ENCODE measurements around the gene MARCHF3.
"Not testable (repeated sequence)": the region's sequence is repeated elsewhere in the genome, so short reads cannot be mapped to it uniquely, and the experiment has no call there.

Gene MARCHF3

GRCh38 chr5:127051591-127051990 is 21.2 kb upstream of the MARCHF3 start:
- DNase-seq (ENCODE audit: low read depth in 2 of 2, low spot score in 1 of 2) = no peak

GRCh38 chr5:127046343-127047072 is 16.1 kb upstream of the MARCHF3 start:
- DNase-seq (ENCODE audit: low read depth in 2 of 2, low spot score in 1 of 2) = no peak

- no peak for DNase-seq (ENCODE audit: low read depth in 2 of 2, low spot score in 1 of 2)
Measured at GRCh38 chr5:127042593-127042992, 12.2 kb upstream of the MARCHF3 start.

- no peak for DNase-seq (ENCODE audit: low read depth in 2 of 2, low spot score in 1 of 2)
Measured at GRCh38 chr5:127041571-127041970, 11.2 kb upstream of the MARCHF3 start.

- DNase-seq (ENCODE audit: low read depth in 2 of 2, low spot score in 1 of 2) = no peak
Measured at GRCh38 chr5:127040796-127041520, 10.6 kb upstream of the MARCHF3 start.

GRCh38 chr5:127038550-127038949 is 8.2 kb upstream of the MARCHF3 start:
- DNase-seq (ENCODE audit: low read depth in 2 of 2, low spot score in 1 of 2) = no peak

GRCh38 chr5:127031863-127032232 is 1.5 kb upstream of the MARCHF3 start:
- DNase-seq (ENCODE audit: low read depth in 2 of 2, low spot score in 1 of 2) = no peak

GRCh38 chr5:127031147-127031862 is 947 bp upstream of the MARCHF3 start:
- no peak for DNase-seq (ENCODE audit: low read depth in 2 of 2, low spot score in 1 of 2)

- DNase-seq (ENCODE audit: low read depth in 2 of 2, low spot score in 1 of 2) = no peak
Measured at GRCh38 chr5:127029581-127030258, 638 bp downstream of the MARCHF3 start.

- no peak for DNase-seq (ENCODE audit: low read depth in 2 of 2, low spot score in 1 of 2)
Measured at GRCh38 chr5:127028822-127029457, 1.4 kb downstream of the MARCHF3 start.

- no peak for DNase-seq (ENCODE audit: low read depth in 2 of 2, low spot score in 1 of 2)
Measured at GRCh38 chr5:127027539-127027938, 2.8 kb downstream of the MARCHF3 start.

GRCh38 chr5:127026166-127026565 is 4.2 kb downstream of the MARCHF3 start:
- no peak for DNase-seq (ENCODE audit: low read depth in 2 of 2, low spot score in 1 of 2)

GRCh38 chr5:127025467-127025866 is 4.9 kb downstream of the MARCHF3 start:
- DNase-seq (ENCODE audit: low read depth in 2 of 2, low spot score in 1 of 2) = no peak

GRCh38 chr5:127024821-127025220 is 5.5 kb downstream of the MARCHF3 start:
- no peak for DNase-seq (ENCODE audit: low read depth in 2 of 2, low spot score in 1 of 2)

GRCh38 chr5:127023552-127024191 is 6.7 kb downstream of the MARCHF3 start:
- DNase-seq (ENCODE audit: low read depth in 2 of 2, low spot score in 1 of 2) = not testable (repeated sequence)

GRCh38 chr5:127022846-127023245 is 7.5 kb downstream of the MARCHF3 start:
- no peak for DNase-seq (ENCODE audit: low read depth in 2 of 2, low spot score in 1 of 2)

- DNase-seq (ENCODE audit: low read depth in 2 of 2, low spot score in 1 of 2) = no peak
Measured at GRCh38 chr5:127019928-127020327, 10.4 kb downstream of the MARCHF3 start.

GRCh38 chr5:127016722-127017121 is 13.6 kb downstream of the MARCHF3 start:
- DNase-seq (ENCODE audit: low read depth in 2 of 2, low spot score in 1 of 2) = not testable (repeated sequence)

GRCh38 chr5:127015716-127016115 is 14.6 kb downstream of the MARCHF3 start:
- no peak for DNase-seq (ENCODE audit: low read depth in 2 of 2, low spot score in 1 of 2)

- no peak for DNase-seq (ENCODE audit: low read depth in 2 of 2, low spot score in 1 of 2)
Measured at GRCh38 chr5:127014573-127014972, 15.8 kb downstream of the MARCHF3 start.

All from stimulated activated CD8-positive, alpha-beta memory T cell treated with anti-CD3 and anti-CD28 coated beads, Interleukin-4, amount 100 ng/mL, for 1 hour (primary cell).